Smooth muscle cell (in vitro differentiated cells): Measurements from ENCODE around the gene DGUOK. TPM values are rescaled to one million over a fixed set of nuclear protein-coding genes. Genes with fewer than 3 reads are reported as not detected.

Experiments
- DNase-seq: peaks from one replicate; lab custom pipeline; 2025; ENCODE audit not compliant: unreplicated experiment; lab: John Stamatoyannopoulos, UW
- H2AFZ ChIP-seq: fragments of 200-600 bp; sonication (generic); 2 replicates; pipeline ENCODE4 v1.6.0; 2016; ENCODE audit warnings: antibody characterized with exemption, low read depth, mild to moderate bottlenecking
- H3F3A ChIP-seq: fragments of 200-600 bp; sonication (generic); 2 replicates; pipeline ENCODE4 v1.6.0; 2017; ENCODE audit warnings: antibody characterized with exemption, low read depth
- H3K27ac ChIP-seq: fragments of 200-600 bp; sonication (generic); 2 replicates; pipeline ENCODE4 v1.5.1; 2016; ENCODE audit warnings: low read depth, mild to moderate bottlenecking
- H3K27me3 ChIP-seq: fragments of 200-600 bp; sonication (generic); 2 replicates; pipeline ENCODE4 v1.6.1; 2016; ENCODE audit warnings: low read depth, mild to moderate bottlenecking
- H3K36me3 ChIP-seq: fragments of 200-600 bp; sonication (generic); 2 replicates; pipeline ENCODE4 v1.5.1; 2016; ENCODE audit warnings: low read depth
- H3K4me1 ChIP-seq: fragments of 200-600 bp; sonication (generic); 2 replicates; pipeline ENCODE4 v1.5.1; 2016; ENCODE audit warnings: low read depth
- H3K4me2 ChIP-seq: fragments of 200-600 bp; sonication (generic); 2 replicates; pipeline ENCODE4 v1.6.0; 2016; ENCODE audit warnings: mild to moderate bottlenecking
- H3K4me3 ChIP-seq: fragments of 200-600 bp; sonication (generic); 2 replicates; pipeline ENCODE4 v1.5.1; 2016; ENCODE audit warnings: mild to moderate bottlenecking
- H3K79me2 ChIP-seq: fragments of 200-600 bp; sonication (generic); 2 replicates; pipeline ENCODE4 v1.6.0; 2016; ENCODE audit warnings: low read depth, mild to moderate bottlenecking
- H3K9ac ChIP-seq: fragments of 200-600 bp; sonication (generic); 2 replicates; pipeline ENCODE4 v1.6.0; 2016; ENCODE audit warnings: low read depth
- H3K9me3 ChIP-seq: fragments of 200-600 bp; sonication (generic); replicated peaks from 2 replicates; pipeline ENCODE4 v1.5.1; 2016; ENCODE audit warnings: low read depth
- H4K20me1 ChIP-seq: fragments of 200-600 bp; sonication (generic); 2 replicates; pipeline ENCODE4 v1.6.0; 2016; ENCODE audit warnings: low read depth
- WGBS: methylation state at CpG from one replicate; pipeline ENCODE4 v1.1.7; 2016; ENCODE audit warnings: low lambda C conversion rate; 5-methylcytosine and 5-hydroxymethylcytosine counted together
- polyA plus RNA-seq: library from polyadenylated mRNA; unstranded; fragments of >200 nt; fragmentation: Nextera tagmentation; extraction: Ambion mirVana; gene quantifications from 2 replicates; pipeline ENCODE4 v1.2.1, GENCODE V29; 2016
- total RNA-seq: library from RNA; depleted of rRNA; stranded (reverse); fragments of >200 nt; gene quantifications from 2 replicates; pipeline ENCODE4 v1.2.3, GENCODE V29; 2014
- TF ChIP-seq, protein P1 (sequence below): fragments of 200-600 bp; sonication (generic); IDR thresholded peaks from 2 replicates; pipeline ENCODE4 v1.5.1; 2017; ENCODE audit warnings: borderline replicate concordance, mild to moderate bottlenecking, antibody characterized with exemption; ENCODE audit not compliant: insufficient read depth, poor library complexity, severe bottlenecking

DGUOK gene
- total and polyA plus RNA-seq, 2 experiments from 2014 or later, result 112 to 154 TPM

DNA sequence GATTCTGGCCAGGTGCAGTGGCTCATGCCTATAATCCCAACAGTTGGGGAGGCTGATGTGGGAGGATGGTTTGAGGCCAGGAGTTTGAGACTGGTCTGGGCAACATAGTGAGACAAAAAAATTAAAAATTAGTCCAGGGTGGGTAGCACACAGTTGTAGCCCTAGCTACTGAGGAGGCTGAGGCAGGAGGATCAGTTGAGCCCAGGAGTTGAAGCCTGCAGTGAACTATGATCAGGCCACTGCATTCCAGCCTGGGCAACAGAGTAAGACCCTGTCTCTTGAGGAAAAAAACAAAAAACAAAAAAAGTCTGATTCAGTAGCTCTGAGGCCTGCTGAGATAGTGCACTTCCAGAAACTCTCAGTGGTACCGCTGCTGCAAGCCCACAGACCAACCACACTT, 50.1 kb downstream of the DGUOK start:
- no peaks in the 10 kb centered on the region for H3K79me2 ChIP-seq
- H3K27ac ChIP-seq, result no peak overlapping the region
- H3K4me1 ChIP-seq, result peaks cover 11% of the 10 kb centered on the region
- H3K4me3 ChIP-seq, result no peak overlapping the region
- no peaks in the 10 kb centered on the region for H3K27me3 ChIP-seq
- H3K9ac ChIP-seq, result no peak overlapping the region
- DNase-seq, result no peak
- H4K20me1 ChIP-seq, result no peaks in the 10 kb centered on the region
- H3K9me3 ChIP-seq, result no peaks in the 10 kb centered on the region
- TF ChIP-seq, protein P1, sequence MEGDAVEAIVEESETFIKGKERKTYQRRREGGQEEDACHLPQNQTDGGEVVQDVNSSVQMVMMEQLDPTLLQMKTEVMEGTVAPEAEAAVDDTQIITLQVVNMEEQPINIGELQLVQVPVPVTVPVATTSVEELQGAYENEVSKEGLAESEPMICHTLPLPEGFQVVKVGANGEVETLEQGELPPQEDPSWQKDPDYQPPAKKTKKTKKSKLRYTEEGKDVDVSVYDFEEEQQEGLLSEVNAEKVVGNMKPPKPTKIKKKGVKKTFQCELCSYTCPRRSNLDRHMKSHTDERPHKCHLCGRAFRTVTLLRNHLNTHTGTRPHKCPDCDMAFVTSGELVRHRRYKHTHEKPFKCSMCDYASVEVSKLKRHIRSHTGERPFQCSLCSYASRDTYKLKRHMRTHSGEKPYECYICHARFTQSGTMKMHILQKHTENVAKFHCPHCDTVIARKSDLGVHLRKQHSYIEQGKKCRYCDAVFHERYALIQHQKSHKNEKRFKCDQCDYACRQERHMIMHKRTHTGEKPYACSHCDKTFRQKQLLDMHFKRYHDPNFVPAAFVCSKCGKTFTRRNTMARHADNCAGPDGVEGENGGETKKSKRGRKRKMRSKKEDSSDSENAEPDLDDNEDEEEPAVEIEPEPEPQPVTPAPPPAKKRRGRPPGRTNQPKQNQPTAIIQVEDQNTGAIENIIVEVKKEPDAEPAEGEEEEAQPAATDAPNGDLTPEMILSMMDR, result no peak
- H2AFZ ChIP-seq, result no peak overlapping the region
- H3K4me2 ChIP-seq, result no peak overlapping the region
- 79% methylated on average over 1 of the region's 1 CpG for WGBS
- H3F3A ChIP-seq, result no peaks in the 10 kb centered on the region
- no peaks in the 10 kb centered on the region for H3K36me3 ChIP-seq

DNA sequence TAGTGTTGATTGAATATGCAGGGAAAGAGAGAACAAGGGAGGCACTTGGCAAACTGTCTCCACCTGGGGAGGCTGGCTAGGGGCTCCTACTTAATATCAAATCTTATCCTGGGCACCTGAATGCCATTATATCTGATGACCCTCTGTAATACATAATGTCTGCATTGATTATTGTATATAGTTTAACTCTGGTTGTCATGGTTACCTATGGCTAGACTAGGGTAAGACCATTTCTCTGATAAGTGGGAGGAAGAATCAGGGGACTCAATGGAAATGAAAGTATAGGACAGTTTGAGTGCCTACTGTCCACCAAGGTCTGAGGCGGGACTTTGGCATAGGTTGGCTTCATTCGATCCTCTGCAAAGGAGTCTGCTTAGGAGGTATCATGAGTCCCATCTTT, 50.8 kb downstream of the DGUOK start:
- no peaks in the 10 kb centered on the region for H3K9me3 ChIP-seq
- no peaks in the 10 kb centered on the region for H3F3A ChIP-seq
- H3K27me3 ChIP-seq, result no peaks in the 10 kb centered on the region
- H3K9ac ChIP-seq, result no peak overlapping the region
- H3K36me3 ChIP-seq, result no peaks in the 10 kb centered on the region
- H3K79me2 ChIP-seq, result no peaks in the 10 kb centered on the region
- WGBS, result 96% methylated on average over 2 of the region's 2 CpGs
- H3K4me3 ChIP-seq, result no peak overlapping the region
- H3K27ac ChIP-seq, result no peak overlapping the region
- H4K20me1 ChIP-seq, result no peaks in the 10 kb centered on the region
- no peak overlapping the region for H2AFZ ChIP-seq
- no peak for DNase-seq
- H3K4me1 ChIP-seq, result peaks cover 13% of the 10 kb centered on the region
- TF ChIP-seq, protein P1, result no peak
- H3K4me2 ChIP-seq, result no peak overlapping the region

DNA sequence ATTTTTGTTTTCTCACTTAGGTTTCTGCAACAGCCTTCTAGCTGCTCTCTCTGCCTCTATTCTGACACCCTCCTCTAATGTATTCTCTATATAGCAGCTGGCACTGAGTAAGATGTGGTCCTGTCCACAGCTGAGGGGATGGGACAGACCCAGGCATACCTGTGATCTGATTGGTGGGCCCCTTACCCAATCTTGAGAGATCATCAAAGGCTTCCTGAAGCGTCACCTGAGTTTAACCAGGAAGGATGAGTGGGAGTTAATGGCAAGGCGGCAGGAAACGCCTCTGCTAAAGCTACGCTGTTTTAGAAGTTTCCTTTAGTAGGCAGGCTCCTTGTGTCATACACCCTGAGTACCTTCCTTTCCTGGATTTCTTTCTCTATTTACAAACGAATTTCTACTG, 52.3 kb downstream of the DGUOK start:
- no peak for DNase-seq
- Histone ChIP-seq H4K20me1 (no peaks in the 10 kb centered on the region), H3K9me3 (no peaks in the 10 kb centered on the region), H3F3A (peaks cover 7% of the 10 kb centered on the region), H3K4me1 (peaks cover 23% of the 10 kb centered on the region), H3K36me3 (no peaks in the 10 kb centered on the region), H3K4me3 (no peak overlapping the region), H3K9ac (no peak overlapping the region), H2AFZ (no peak overlapping the region), H3K79me2 (no peaks in the 10 kb centered on the region), H3K4me2 (no peak overlapping the region), H3K27me3 (no peaks in the 10 kb centered on the region), H3K27ac (no peak overlapping the region)
- WGBS, result 47% methylated on average over 5 of the region's 5 CpGs
- TF ChIP-seq, protein P1, result no peak

DNA sequence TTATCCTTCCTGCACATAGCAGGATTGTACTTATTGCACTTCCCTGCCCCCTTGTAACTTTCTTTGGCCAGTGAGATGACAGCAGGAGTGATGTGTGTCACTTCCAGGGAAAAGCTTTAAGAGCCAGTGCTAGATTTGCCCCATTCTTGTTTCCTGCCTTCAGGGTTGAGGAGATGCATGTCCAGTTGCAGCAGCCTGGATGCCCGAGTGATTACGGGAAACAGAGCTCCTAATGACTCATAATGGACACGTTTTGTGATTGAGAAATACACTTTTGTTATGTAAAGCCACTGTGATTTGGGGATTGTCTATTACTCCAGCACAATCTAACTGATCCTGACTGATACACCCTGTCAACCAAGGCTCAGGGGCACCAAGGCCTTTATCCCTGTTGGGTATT, 53.0 kb downstream of the DGUOK start:
- H3F3A ChIP-seq, result peaks cover 8% of the 10 kb centered on the region
- H3K9ac ChIP-seq, result no peak overlapping the region
- no peak overlapping the region for H3K27ac ChIP-seq
- H3K4me3 ChIP-seq, result no peak overlapping the region
- H3K9me3 ChIP-seq, result no peaks in the 10 kb centered on the region
- TF ChIP-seq, protein P1, result no peak
- DNase-seq, result no peak
- 6% methylated on average over 3 of the region's 3 CpGs for WGBS
- H3K27me3 ChIP-seq, result no peaks in the 10 kb centered on the region
- H4K20me1 ChIP-seq, result no peaks in the 10 kb centered on the region
- peak overlapping the region; percentile 11 for H3K4me2 ChIP-seq
- no peak overlapping the region for H2AFZ ChIP-seq
- H3K4me1 ChIP-seq, result peaks cover 26% of the 10 kb centered on the region
- no peaks in the 10 kb centered on the region for H3K36me3 ChIP-seq
- no peaks in the 10 kb centered on the region for H3K79me2 ChIP-seq
